Activated T-helper 1 cell treated with anti-CD3 and anti-CD28 coated beads, Interleukin-2, amount 50 U/mL, for 16 hours (primary cell): ENCODE measurements around the gene CCSER1.
"Not testable (repeated sequence)": the region's sequence is repeated elsewhere in the genome, so short reads cannot be mapped to it uniquely, and the experiment has no call there.

Experiments
- DNase-seq, 2 donors: peaks; one replicate each; pipeline ENCODE4 v3.0.0-alpha.2; 2020; ENCODE audit warnings: low read depth in 1 of 2, low spot score in 1 of 2

Gene CCSER1

GRCh38 chr4:90906239-90906638 is 779.0 kb downstream of the CCSER1 start:
- no peak for DNase-seq

GRCh38 chr4:90911724-90912434 is 784.7 kb downstream of the CCSER1 start:
- not testable (repeated sequence) for DNase-seq

- no peak for DNase-seq
These were observed 795.0 kb downstream of the CCSER1 start for GRCh38 chr4:90922174-90922573.

- no peak for DNase-seq
These were observed 799.8 kb downstream of the CCSER1 start for GRCh38 chr4:90926957-90927356.

- no peak for DNase-seq
These were observed 816.1 kb downstream of the CCSER1 start for GRCh38 chr4:90943311-90943710.

GRCh38 chr4:90946945-90947344 is 819.8 kb downstream of the CCSER1 start:
- DNase-seq, result no peak

GRCh38 chr4:90950385-90950841 is 823.2 kb downstream of the CCSER1 start:
- DNase-seq, result no peak

- DNase-seq, result no peak
These were observed 823.8 kb downstream of the CCSER1 start for GRCh38 chr4:90951037-90951436.

- no peak for DNase-seq
These were observed 831.2 kb downstream of the CCSER1 start for GRCh38 chr4:90958256-90958895.

- no peak for DNase-seq
These were observed 833.2 kb downstream of the CCSER1 start for GRCh38 chr4:90960433-90960832.

- no peak for DNase-seq
These were observed 833.6 kb downstream of the CCSER1 start for GRCh38 chr4:90960840-90961239.

GRCh38 chr4:90970021-90970420 is 842.8 kb downstream of the CCSER1 start:
- DNase-seq, result no peak

GRCh38 chr4:90977726-90978125 is 850.5 kb downstream of the CCSER1 start:
- no peak for DNase-seq

GRCh38 chr4:90979556-90979955 is 852.4 kb downstream of the CCSER1 start:
- no peak for DNase-seq

GRCh38 chr4:90982813-90983212 is 855.6 kb downstream of the CCSER1 start:
- no peak for DNase-seq

GRCh38 chr4:90990284-90990683 is 863.1 kb downstream of the CCSER1 start:
- no peak for DNase-seq

GRCh38 chr4:90992213-90992612 is 865.0 kb downstream of the CCSER1 start:
- no peak for DNase-seq

- no peak for DNase-seq
These were observed 867.8 kb downstream of the CCSER1 start for GRCh38 chr4:90994851-90995574.

- DNase-seq, result no peak
These were observed 868.8 kb downstream of the CCSER1 start for GRCh38 chr4:90995996-90996395.

GRCh38 chr4:90996813-90997212 is 869.6 kb downstream of the CCSER1 start:
- DNase-seq, result no peak

- no peak for DNase-seq
These were observed 888.7 kb downstream of the CCSER1 start for GRCh38 chr4:91015861-91016260.

GRCh38 chr4:91019513-91019912 is 892.3 kb downstream of the CCSER1 start:
- DNase-seq, result no peak
